Heart left ventricle (tissue), 16 donors: Measurements from ENCODE around the gene KCNMA1. TPM values are rescaled to one million over a fixed set of nuclear protein-coding genes. Genes with fewer than 3 reads are reported as not detected.

Experiments used
- ATAC-seq, 4 donors: fragments of 200-7000 bp; cut with Tn5 transposase; one replicate each; pipeline ENCODE4 v1.9.1; 2020 to 2022; ENCODE audit warnings: moderate library complexity in 4 of 4, mild to moderate bottlenecking in 3 of 4, moderate number of reproducible peaks in 1 of 4
- DNase-seq, 5 donors: peaks; one replicate each; pipeline ENCODE4 v3.0.0-alpha.2; 2020
- H3K27ac ChIP-seq, 12 donors: fragments of 200-600 bp; sonication (generic) in 4 of 12; one replicate each; pipeline versions ENCODE4 v1.5.0 to v1.8.0; 2016 to 2022; ENCODE audit warnings: mild to moderate bottlenecking in 2 of 12
- H3K27me3 ChIP-seq, 9 donors: fragments of 200-600 bp; sonication (generic) in 2 of 9; one replicate each; pipeline versions ENCODE4 v1.5.1 to v1.8.0; 2016 to 2022; ENCODE audit warnings: mild to moderate bottlenecking in 3 of 9
- H3K36me3 ChIP-seq, 9 donors: fragments of 200-600 bp; sonication (generic) in 2 of 9; one replicate each; pipeline versions ENCODE4 v1.5.0 to v1.8.0; 2018 to 2022; ENCODE audit warnings: mild to moderate bottlenecking in 2 of 9
- H3K4me1 ChIP-seq, 12 donors: fragments of 200-600 bp; sonication (generic) in 4 of 12; one replicate each; pipeline versions ENCODE4 v1.5.0 to v1.8.0; 2016 to 2022; ENCODE audit warnings: mild to moderate bottlenecking in 3 of 12
- H3K4me3 ChIP-seq, 12 donors: fragments of 200-600 bp; sonication (generic) in 4 of 12; one replicate each; pipeline versions ENCODE4 v1.5.0 to v1.8.0; 2017 to 2022; ENCODE audit warnings: mild to moderate bottlenecking in 9 of 12, moderate library complexity in 4 of 12
- H3K9me3 ChIP-seq, 12 donors: fragments of 200-600 bp; sonication (generic) in 4 of 12; one replicate each; pipeline versions ENCODE4 v1.5.0 to v1.8.0; 2016 to 2022; ENCODE audit warnings: mild to moderate bottlenecking in 1 of 12
- CTCF ChIP-seq, 12 donors: fragments of 200-600 bp; sonication (generic) in 4 of 12; IDR thresholded peaks; one replicate each; pipeline versions ENCODE4 v1.5.0 to v1.8.0; 2018 to 2022; ENCODE audit warnings: antibody characterized with exemption in 12 of 12, mild to moderate bottlenecking in 5 of 12
- POLR2A ChIP-seq, 2 donors: fragments of 450-650 bp; IDR thresholded peaks; one replicate each; pipeline ENCODE4 v1.6.1; 2017; ENCODE audit warnings: antibody characterized with exemption in 2 of 2, mild to moderate bottlenecking in 2 of 2, moderate library complexity in 2 of 2
- WGBS, 4 donors: extraction: QIAGEN DNeasy Blood & Tissue Kit in 2 of 4; methylation state at CpG; one replicate each; pipeline versions ENCODE4 v1.1.5 to v1.1.7; 2013 to 2018; 5-methylcytosine and 5-hydroxymethylcytosine counted together
- intact Hi-C, 10 donors: fragments of 100-400 bp; cut with DNase I; formaldehyde crosslinking; loops; one replicate each; pipeline versions ENCODE4 v1.11.1 to v1.14.2; 2022
- polyA plus RNA-seq, 2 donors: library from polyadenylated mRNA; stranded (reverse); fragments of 200-250 nt; gene quantifications; one replicate each; pipeline ENCODE4 v1.2.3, GENCODE V29; 2013
- total RNA-seq, 9 donors: library from RNA; depleted of rRNA in 2 of 9; stranded (reverse); fragments of >200 nt in 2 of 9; fragmentation: NEBNext Ultra II Directional in 3 of 9; extraction: Animal tissue kit (Norgen Biotek cat#: 25700) in 3 of 9; gene quantifications; one replicate each; pipeline versions ENCODE4 v1.1.0 to v1.2.4, GENCODE V29; 2016 to 2023
- donor health status: ischemic (EF 13 %, LVEDD 7.1; RV severe dilation, severe dysfunction).
- donor health status: healthy with polysubstance abuse.
- donor health status: DM: no; HTN: yes; CAD: no.
- donor health status: DM: no; HTN: no; CAD: no.
- donor health status: ischemic (EF 25% LVEDD 6.9; RV normal size, moderate dysfunction).
- donor health status: ischemic (EF 25% LVEDD 5.7; RV mildly dilated, moderate dysfunction).
- donor health status: healthy.
- donor health status: DM: yes; HTN: yes; CAD: no.
- donor health status: ischemic (EF 35%, LVEDD 5.7; RV mildly dilated, moderate dysfunction).
- donor health status: nonischemic (EF 11% LVEDD 7.7; RV severe dilation, severe dysfunction).
- donor health status: DM: yes; HTN: yes; CAD: no.
- donor health status: PGD.
- donor health status: ischemic (EF 29% LVEDD 5.4; RV normal size, mild dysfunction).
- donor health status: nonischemic (EF 23%, LVEDD 6.1; RV moderate dilation, normal function).

Gene KCNMA1
- total and polyA plus RNA-seq, 11 donors: 0.39 to 8.7 (median 1.7) TPM

- TF ChIP-seq POLR2A (IDR thresholded peaks at IDR 0.05) (no peak), CTCF (IDR thresholded peaks at IDR 0.05) (no peak)
- peak overlapping the region in 1 of 12 donors; percentile 37 for H3K27ac ChIP-seq
- no peaks in the 10 kb centered on the region for H3K9me3 ChIP-seq
- no peaks in the 10 kb centered on the region for H3K36me3 ChIP-seq
- H3K4me3 ChIP-seq: no peak overlapping the region
- H3K27me3 ChIP-seq: peaks cover 0 to 5% (median 0%) of the 10 kb centered on the region in 9 donors
- DNase-seq (no peak), ATAC-seq (no peak)
- intact Hi-C loops: no loop called here
- no peaks in the 10 kb centered on the region for H3K4me1 ChIP-seq
- 86 to 96% (median 87%) methylated on average over 3 to 5 of the region's 5 CpGs for WGBS, 4 donors
Measured at GRCh38 chr10:77360835-77361234, 276.8 kb downstream of the KCNMA1 start.

GRCh38 chr10:77359950-77360520 lies 277.6 kb downstream of the KCNMA1 start:
- Histone ChIP-seq H3K9me3 (no peaks in the 10 kb centered on the region), H3K4me1 (no peaks in the 10 kb centered on the region), H3K4me3 (no peak overlapping the region), H3K27ac (no peak overlapping the region), H3K36me3 (no peaks in the 10 kb centered on the region), H3K27me3 (peaks cover 0 to 5% (median 0%) of the 10 kb centered on the region in 9 donors)
- DNase-seq (no peak), ATAC-seq (no peak)
- TF ChIP-seq POLR2A (IDR thresholded peaks at IDR 0.05) (no peak), CTCF (IDR thresholded peaks at IDR 0.05) (no peak)
- intact Hi-C loops: no loop called here
- 56 to 68% (median 61%) methylated on average over 2 of the region's 2 CpGs for WGBS, 4 donors

- peaks cover 0 to 5% (median 0%) of the 10 kb centered on the region in 9 donors for H3K27me3 ChIP-seq
- no peak overlapping the region for H3K4me3 ChIP-seq
- intact Hi-C loops: no loop called here
- 85 to 94% (median 87%) methylated on average over 9 of the region's 9 CpGs for WGBS, 4 donors
- no peaks in the 10 kb centered on the region for H3K9me3 ChIP-seq
- no peaks in the 10 kb centered on the region for H3K4me1 ChIP-seq
- peak overlapping the region in 1 of 12 donors; percentile 43 for H3K27ac ChIP-seq
- ATAC-seq (no peak), DNase-seq (no peak)
- TF ChIP-seq CTCF (IDR thresholded peaks at IDR 0.05) (no peak), POLR2A (IDR thresholded peaks at IDR 0.05) (no peak)
- H3K36me3 ChIP-seq: no peaks in the 10 kb centered on the region
Measured at GRCh38 chr10:77359287-77359691, 278.3 kb downstream of the KCNMA1 start.

GRCh38 chr10:77358656-77359055 lies 279.0 kb downstream of the KCNMA1 start:
- 81 to 86% (median 83%) methylated on average over 5 of the region's 5 CpGs for WGBS, 4 donors
- intact Hi-C loops: no loop called here

More at GRCh38 chr10:77358656-77359055, 279.0 kb downstream of the KCNMA1 start:
- no peak for TF ChIP-seq CTCF (IDR thresholded peaks at IDR 0.05)
- TF ChIP-seq POLR2A (IDR thresholded peaks at IDR 0.05): no peak
- Histone ChIP-seq H3K27me3 (peaks cover 0 to 5% (median 0%) of the 10 kb centered on the region in 9 donors), H3K4me1 (no peaks in the 10 kb centered on the region), H3K36me3 (no peaks in the 10 kb centered on the region), H3K27ac (peak overlapping the region in 1 of 12 donors; percentile 43), H3K9me3 (no peaks in the 10 kb centered on the region), H3K4me3 (no peak overlapping the region)
- DNase-seq (no peak), ATAC-seq (no peak)
